IPS-18c (cell line): Measurements from ENCODE around the gene RYR3.

Source experiments
- H3K4me3 ChIP-seq: 2 replicates; pipeline ENCODE4 v1.7.0; 2013; ENCODE audit warnings: low read depth, mild to moderate bottlenecking, low read length, moderate library complexity; ENCODE audit not compliant: insufficient read depth
- H3K9me3 ChIP-seq: one replicate; pipeline ENCODE4 v1.6.1; 2013; ENCODE audit warnings: mild to moderate bottlenecking, low read length, moderate library complexity; ENCODE audit not compliant: control insufficient read depth, insufficient read depth

RYR3 gene

DNA sequence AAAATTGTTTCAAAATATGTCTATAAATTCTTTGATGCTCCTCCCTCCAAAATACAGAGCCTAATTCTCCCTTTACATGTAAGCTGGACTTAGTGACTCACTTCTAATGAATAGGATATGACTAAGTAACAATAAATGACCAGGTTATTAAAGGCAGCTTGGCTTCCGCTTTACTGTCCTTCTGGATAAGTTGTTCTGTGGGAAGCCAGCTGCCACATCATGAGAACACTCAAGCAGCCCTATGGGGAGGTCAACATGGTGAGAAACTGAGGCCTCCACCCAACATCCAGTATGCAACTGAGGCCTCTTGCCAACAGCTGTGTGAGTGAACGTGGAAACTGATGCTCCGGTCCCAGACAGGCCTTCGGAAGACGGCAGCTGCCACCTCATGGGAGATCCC, 410.2 kb downstream of the RYR3 start:
- Histone ChIP-seq H3K4me3 (no peak overlapping the region), H3K9me3 (no peaks in the 10 kb centered on the region)

- Histone ChIP-seq H3K9me3 (no peaks in the 10 kb centered on the region), H3K4me3 (no peak overlapping the region)
These were observed 411.4 kb downstream of the RYR3 start for GRCh38 chr15:33722005-33722672.

- Histone ChIP-seq H3K9me3 (no peaks in the 10 kb centered on the region), H3K4me3 (no peak overlapping the region)
These were observed 411.9 kb downstream of the RYR3 start for GRCh38 chr15:33722673-33723015.

DNA sequence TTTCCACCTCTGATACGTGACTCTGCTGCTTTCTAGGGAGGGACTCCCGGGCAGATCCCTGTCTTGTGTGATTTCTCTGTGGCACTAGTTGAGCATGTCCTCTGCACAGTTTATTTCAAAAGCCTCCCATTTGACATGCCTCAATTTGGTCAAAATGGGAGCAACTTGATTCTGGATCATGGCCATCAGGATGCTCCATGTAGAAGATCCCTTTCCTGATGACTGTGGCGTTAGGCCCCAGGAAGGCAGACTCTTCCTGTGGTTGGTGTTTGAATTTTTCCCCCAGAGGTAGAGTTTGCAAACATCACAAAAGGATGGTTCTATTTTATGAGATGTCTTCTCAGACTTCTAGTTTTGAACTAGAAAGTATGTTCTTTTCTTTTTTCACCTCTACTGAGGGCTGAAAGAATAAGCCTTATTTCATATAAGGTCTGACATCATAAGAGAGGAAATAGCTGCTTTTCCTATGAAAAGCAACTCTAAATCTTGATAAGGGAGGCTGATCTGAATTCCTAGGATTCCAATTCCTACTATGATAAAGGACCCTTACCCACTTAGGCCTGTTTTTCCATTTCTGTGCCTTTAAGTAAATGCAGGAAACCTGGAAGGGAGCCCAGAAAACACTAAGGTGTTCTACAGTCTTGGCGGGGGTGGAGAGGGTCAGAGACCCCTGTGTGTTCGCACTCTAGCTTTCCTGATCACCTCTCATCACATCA, 413.7 kb downstream of the RYR3 start:
- Histone ChIP-seq H3K4me3 (no peak overlapping the region), H3K9me3 (no peaks in the 10 kb centered on the region)

- H3K4me3 ChIP-seq = no peak overlapping the region
These were observed 418.9 kb downstream of the RYR3 start for GRCh38 chr15:33729653-33730052.

GRCh38 chr15:33730815-33731214, 420.0 kb downstream of the RYR3 start:
- peaks cover 2% of the 10 kb centered on the region for H3K9me3 ChIP-seq
- H3K4me3 ChIP-seq = no peak overlapping the region

More at GRCh38 chr15:33729653-33730052, 418.9 kb downstream of the RYR3 start:
- H3K9me3 ChIP-seq = peaks cover 2% of the 10 kb centered on the region

DNA sequence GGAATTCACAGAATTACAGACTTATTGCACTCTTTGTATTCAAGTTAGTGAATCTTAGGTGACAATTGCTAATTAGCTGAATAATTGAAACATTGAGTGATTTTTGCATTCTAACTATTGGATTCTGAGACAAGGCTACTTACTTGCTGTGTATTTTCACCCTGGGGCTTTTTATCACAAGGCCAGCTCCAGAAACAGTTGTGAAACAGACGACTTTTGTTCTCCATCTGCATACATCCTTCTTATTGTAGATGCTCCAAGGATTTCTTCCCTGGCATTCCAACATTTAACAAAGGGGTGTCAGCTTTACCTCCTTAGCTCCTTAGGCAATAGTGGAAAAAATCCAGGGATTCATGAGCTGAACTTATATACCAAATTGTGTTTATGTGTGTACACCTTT, 424.4 kb downstream of the RYR3 start:
- H3K4me3 ChIP-seq = no peak overlapping the region
- H3K9me3 ChIP-seq = no peaks in the 10 kb centered on the region

DNA sequence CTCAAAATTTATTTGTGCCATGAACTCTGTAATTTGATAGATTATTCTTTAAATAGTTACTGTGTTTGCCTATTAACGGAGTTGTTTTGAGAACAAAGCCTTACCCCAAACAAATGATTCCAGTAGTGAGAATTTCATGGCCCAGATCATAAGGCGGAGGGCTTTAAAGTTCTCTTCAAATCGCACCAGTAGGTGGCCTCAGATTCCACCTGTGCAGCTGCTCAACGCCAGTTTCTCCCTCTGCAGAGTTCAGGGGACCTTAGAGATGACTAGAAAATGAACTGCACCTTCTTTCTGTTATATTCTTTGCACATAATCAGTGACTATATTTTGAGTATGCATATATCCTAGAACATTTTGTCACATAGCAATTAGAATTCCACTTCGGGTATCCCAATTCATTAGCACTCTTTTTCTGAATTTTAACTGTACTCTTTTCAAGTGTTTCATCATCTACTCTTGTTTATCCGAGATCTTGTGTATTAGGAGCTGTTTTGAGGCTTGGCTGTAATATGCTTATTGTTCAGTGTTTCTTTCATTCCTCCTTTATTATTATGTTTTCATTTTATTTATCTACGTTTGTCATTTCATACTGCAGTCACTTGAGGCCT, 425.0 kb downstream of the RYR3 start:
- Histone ChIP-seq H3K9me3 (no peaks in the 10 kb centered on the region), H3K4me3 (no peak overlapping the region)

GRCh38 chr15:33737687-33738601, 427.2 kb downstream of the RYR3 start:
- no peaks in the 10 kb centered on the region for H3K9me3 ChIP-seq
- H3K4me3 ChIP-seq = peak overlapping the region; percentile 6; the same call in 1 of the 2 replicates

GRCh38 chr15:33738941-33739664, 428.3 kb downstream of the RYR3 start:
- no peak overlapping the region for H3K4me3 ChIP-seq
- no peaks in the 10 kb centered on the region for H3K9me3 ChIP-seq

DNA sequence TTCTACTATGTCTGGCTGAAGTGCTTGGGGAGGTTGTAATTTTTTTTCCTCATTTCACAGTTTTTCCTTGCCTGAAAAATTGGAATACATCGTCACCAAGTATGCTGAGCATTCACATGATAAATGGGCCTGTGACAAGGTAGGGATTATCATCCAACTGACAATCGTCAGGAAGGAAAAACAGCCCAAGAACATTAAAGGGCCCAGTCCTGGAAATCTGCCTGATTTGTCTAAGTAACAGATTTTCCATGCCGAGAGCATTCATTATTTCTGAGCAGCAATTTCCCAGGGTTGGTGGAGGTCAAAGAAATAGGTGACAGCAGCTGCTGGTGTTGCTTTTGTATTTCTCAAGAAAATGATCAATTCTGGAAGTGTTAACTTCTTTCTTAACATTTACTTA, 431.5 kb downstream of the RYR3 start:
- Histone ChIP-seq H3K4me3 (no peak overlapping the region), H3K9me3 (no peaks in the 10 kb centered on the region)

- no peak overlapping the region for H3K4me3 ChIP-seq
- H3K9me3 ChIP-seq = no peaks in the 10 kb centered on the region
These were observed 432.0 kb downstream of the RYR3 start for GRCh38 chr15:33742800-33743199.

DNA sequence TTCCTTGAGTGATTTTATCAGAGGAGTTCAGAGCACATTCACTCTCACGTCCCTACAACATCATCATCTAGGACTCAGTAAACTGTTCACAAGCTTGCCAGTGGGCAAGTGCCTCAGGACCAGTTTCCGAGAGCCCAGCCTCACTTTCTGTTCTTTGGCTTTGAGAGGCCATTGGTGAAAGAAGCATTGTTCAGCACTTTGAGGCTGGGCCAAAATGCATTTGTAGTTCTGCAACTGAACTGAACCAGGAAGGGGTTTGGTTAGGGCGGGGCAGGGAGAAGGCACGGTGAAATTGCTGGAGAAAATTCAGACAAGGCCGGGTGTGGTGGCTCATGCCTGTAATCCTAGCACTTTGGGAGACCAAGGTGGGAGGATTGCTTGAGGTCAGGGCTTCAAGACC, 435.4 kb downstream of the RYR3 start:
- no peak overlapping the region for H3K4me3 ChIP-seq
- H3K9me3 ChIP-seq = no peaks in the 10 kb centered on the region

DNA sequence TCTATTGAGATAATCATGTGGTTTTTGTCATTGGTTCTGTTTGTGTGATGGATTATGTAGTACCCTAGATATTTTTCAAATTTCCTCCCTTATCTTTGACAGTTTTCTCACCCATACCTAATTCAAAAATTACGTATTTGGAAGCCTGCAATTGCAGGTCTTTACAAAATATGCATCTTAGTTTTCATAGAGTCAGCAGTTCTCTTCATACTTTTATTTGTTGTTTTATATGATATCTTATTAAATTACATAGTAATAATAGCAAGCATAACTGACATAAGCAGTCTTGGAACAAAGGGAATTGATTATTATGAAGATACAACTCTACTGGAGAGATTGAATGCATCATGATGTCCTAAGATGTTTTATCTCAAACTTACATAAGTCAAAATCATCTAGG, 442.2 kb downstream of the RYR3 start:
- Histone ChIP-seq H3K9me3 (no peaks in the 10 kb centered on the region), H3K4me3 (no peak overlapping the region)

- Histone ChIP-seq H3K4me3 (no peak overlapping the region), H3K9me3 (no peaks in the 10 kb centered on the region)
These were observed 443.5 kb downstream of the RYR3 start for GRCh38 chr15:33754242-33754641.

DNA sequence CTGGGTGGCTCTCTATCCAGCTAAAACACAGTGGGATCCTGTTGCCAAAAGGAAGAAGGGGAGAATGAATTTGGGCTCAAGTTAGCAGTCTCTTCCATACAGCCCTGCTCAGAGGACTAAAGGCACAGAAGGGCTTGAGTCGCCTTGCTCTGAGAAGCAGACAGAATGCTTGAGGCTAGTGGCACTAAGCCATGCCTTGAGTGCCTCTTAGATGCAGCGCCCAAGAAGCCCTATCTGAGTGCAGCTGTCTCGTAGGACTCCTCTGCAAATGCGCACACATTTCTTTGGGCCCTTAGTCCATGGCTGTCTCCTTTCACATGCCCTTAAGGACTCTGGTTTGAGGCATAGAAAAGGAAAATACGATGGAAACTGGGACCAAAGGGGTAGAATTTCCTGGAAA, 446.2 kb downstream of the RYR3 start:
- no peaks in the 10 kb centered on the region for H3K9me3 ChIP-seq
- H3K4me3 ChIP-seq = no peak overlapping the region
